Fibroblast of lung (primary cell): Measurements from ENCODE around the gene PCSK5.

Experiments
- EZH2 ChIP-seq: IDR thresholded peaks from 2 replicates; pipeline ENCODE4 v1.5.1; 2012; ENCODE audit warnings: low read length, control low read depth, mild to moderate bottlenecking; ENCODE audit errors: missing control alignments
- TF ChIP-seq, protein P1 (sequence below), 2 donors: IDR thresholded peaks in 1 of 2; conservative IDR thresholded peaks in 1 of 2; 1 replicate in 1 of 2; 2 replicates in 1 of 2; pipeline ENCODE4 v1.5.1; 2011 to 2012; ENCODE audit warnings: low read length in 2 of 2, control low read depth in 1 of 2, inconsistent platforms in 1 of 2, low read depth in 1 of 2, mild to moderate bottlenecking in 1 of 2

DNA sequence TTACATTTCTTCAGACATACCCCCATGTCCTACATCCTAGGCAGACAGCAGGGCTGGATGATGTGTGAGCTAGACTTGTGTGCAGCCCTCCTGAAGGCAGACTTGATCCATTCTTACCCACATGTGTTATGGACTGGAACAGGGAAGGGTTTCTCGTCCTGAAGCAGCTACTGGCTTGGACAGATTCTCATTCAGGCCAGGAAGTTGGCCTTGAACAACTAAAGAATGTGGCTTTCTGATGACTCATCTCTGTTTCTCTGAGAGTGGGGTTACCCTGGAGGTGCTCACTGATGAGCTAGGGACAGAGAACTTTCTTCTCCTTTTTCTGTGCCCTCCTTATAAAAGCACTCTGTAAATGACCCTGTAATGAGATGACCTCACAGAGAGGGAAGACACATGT lies 246.5 kb downstream of the PCSK5 start:
- TF ChIP-seq, protein P1, sequence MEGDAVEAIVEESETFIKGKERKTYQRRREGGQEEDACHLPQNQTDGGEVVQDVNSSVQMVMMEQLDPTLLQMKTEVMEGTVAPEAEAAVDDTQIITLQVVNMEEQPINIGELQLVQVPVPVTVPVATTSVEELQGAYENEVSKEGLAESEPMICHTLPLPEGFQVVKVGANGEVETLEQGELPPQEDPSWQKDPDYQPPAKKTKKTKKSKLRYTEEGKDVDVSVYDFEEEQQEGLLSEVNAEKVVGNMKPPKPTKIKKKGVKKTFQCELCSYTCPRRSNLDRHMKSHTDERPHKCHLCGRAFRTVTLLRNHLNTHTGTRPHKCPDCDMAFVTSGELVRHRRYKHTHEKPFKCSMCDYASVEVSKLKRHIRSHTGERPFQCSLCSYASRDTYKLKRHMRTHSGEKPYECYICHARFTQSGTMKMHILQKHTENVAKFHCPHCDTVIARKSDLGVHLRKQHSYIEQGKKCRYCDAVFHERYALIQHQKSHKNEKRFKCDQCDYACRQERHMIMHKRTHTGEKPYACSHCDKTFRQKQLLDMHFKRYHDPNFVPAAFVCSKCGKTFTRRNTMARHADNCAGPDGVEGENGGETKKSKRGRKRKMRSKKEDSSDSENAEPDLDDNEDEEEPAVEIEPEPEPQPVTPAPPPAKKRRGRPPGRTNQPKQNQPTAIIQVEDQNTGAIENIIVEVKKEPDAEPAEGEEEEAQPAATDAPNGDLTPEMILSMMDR (conservative IDR thresholded peaks at IDR 0.05 in 1 of 2, IDR thresholded peaks at IDR 0.05 in 1 of 2; ENCODE audit: low read depth in 1 of 2, low read length in 2 of 2): no peak
- TF ChIP-seq EZH2: no peak
